Camera-type eye (tissue), 1 donor: ENCODE results near the gene SYNPR. TPM values are rescaled to one million over a fixed set of nuclear protein-coding genes. Genes with fewer than 3 reads are reported as not detected.

Experiments
- total RNA-seq: library from RNA; depleted of rRNA; stranded (reverse); fragments of >200 nt; gene quantifications from one replicate; pipeline ENCODE4 v1.2.3, GENCODE V29; 2014

The SYNPR gene
- 21.0 TPM for total RNA-seq

GRCh38 chr3:63278171-63279004 is at the start of gene SYNPR:
TSS of gene SYNPR (plus strand) at chr3:63278308.

DNA sequence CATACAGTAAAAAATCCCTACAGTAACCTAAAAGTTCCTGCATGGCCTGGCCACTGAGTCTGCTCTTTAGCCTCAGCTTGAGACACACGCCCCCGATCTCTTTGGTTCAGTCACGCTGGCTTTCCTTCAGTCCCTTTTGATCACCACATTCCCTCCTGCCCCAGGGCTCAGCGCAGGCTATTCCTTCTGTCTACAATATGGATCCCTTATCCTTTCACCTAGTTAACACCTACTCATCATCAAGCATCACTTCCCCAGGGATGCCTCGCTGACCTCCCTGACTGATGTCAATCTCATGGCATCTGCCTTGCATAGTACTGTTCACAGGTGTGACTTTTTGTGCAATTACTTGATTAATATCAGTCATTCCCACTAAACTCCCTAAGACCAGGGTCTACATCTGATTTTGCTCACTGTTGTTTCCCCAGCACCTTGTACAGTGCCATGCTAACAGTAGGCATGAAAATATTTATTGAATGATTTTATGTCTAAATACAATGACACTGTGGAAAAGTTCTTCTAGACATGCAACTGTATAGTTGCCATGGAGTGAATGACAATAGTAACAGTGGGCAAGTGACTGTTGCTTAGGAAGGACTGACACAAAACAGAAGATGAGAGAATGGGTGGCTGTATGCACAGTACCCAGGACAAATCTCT is 374.1 kb downstream of the SYNPR start, which contains the start of gene SNTN:
Gene SNTN, plus strand, starts transcription at position 610 of the 660 bp plus-strand sequence. Its CDS starts 13 bp downstream, at position 623.

